ENCODE measurements around the gene KATNA1. TPM values are rescaled to one million over a fixed set of nuclear protein-coding genes. Genes with fewer than 3 reads are reported as not detected.

Gene KATNA1
- total and polyA plus RNA-seq, 9 of the 15 experiments (the other 6 are each of a cell fraction or from before 2014, with no cell fraction given): 22.5 to 76.9 (median 45.0) TPM

DNA sequence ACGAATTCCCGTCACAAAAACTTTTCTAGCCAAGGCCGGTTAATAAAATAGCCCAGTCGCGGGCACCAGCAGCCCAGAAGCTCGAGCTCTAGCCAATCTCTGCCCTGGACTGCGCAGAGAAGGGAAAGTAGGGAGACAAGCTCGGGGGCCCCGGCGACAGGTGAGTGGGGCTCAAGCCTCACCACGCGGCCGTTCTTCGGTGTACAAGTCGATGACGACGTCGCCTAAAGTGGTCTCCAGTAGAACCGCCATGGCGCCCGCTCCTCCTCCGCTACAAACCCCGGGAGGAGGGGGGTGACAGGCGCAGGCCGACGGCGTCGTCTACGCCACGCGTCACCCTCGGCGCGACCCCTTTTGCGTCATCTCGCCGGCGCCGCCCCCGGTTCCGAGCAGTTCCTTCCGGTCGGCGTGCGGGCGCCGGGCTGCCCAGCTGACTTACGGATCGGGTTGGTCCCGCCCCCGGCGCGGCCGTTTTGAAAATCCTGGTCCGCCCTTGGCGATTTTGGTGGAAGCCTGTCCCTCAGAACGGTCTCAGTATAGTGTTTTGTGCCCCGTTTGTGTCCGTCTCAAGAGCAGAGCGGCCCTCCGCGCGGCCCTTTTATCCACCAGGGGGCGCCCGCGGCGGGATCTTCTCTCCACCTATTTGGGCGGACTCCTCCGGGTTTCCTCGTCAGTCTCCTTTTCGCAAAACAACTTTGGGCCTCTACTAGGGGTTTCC is 102.6 kb downstream of the KATNA1 start, which contains the start of gene PPIL4 (continued):
- TF ChIP-seq, protein P1, sequence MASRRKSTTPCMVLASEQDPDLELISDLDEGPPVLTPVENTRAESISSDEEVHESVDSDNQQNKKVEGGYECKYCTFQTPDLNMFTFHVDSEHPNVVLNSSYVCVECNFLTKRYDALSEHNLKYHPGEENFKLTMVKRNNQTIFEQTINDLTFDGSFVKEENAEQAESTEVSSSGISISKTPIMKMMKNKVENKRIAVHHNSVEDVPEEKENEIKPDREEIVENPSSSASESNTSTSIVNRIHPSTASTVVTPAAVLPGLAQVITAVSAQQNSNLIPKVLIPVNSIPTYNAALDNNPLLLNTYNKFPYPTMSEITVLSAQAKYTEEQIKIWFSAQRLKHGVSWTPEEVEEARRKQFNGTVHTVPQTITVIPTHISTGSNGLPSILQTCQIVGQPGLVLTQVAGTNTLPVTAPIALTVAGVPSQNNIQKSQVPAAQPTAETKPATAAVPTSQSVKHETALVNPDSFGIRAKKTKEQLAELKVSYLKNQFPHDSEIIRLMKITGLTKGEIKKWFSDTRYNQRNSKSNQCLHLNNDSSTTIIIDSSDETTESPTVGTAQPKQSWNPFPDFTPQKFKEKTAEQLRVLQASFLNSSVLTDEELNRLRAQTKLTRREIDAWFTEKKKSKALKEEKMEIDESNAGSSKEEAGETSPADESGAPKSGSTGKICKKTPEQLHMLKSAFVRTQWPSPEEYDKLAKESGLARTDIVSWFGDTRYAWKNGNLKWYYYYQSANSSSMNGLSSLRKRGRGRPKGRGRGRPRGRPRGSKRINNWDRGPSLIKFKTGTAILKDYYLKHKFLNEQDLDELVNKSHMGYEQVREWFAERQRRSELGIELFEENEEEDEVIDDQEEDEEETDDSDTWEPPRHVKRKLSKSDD (conservative IDR thresholded peaks at IDR 0.05; ENCODE audit: low read length): no peak; the same call in 1 of the 2 replicates
- TF ChIP-seq, protein P2, sequence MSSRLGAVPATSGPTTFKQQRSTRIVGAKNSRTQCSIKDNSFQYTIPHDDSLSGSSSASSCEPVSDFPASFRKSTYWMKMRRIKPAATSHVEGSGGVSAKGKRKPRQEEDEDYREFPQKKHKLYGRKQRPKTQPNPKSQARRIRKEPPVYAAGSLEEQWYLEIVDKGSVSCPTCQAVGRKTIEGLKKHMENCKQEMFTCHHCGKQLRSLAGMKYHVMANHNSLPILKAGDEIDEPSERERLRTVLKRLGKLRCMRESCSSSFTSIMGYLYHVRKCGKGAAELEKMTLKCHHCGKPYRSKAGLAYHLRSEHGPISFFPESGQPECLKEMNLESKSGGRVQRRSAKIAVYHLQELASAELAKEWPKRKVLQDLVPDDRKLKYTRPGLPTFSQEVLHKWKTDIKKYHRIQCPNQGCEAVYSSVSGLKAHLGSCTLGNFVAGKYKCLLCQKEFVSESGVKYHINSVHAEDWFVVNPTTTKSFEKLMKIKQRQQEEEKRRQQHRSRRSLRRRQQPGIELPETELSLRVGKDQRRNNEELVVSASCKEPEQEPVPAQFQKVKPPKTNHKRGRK (tag; IDR thresholded peaks at IDR 0.05): no peak
- TF ChIP-seq ZNF239 (CRISPR knock-in tag; IDR thresholded peaks at IDR 0.05) (no peak), ATF1 (CRISPR knock-in tag; IDR thresholded peaks at IDR 0.05) (peak; percentile 100), ATF1 (tag; IDR thresholded peaks at IDR 0.05) (peak; percentile 100), HDGF (IDR thresholded peaks at IDR 0.05) (no peak), ZNF780A (CRISPR knock-in tag; IDR thresholded peaks at IDR 0.05) (no peak), ILF3 (IDR thresholded peaks at IDR 0.05; ENCODE audit: borderline replicate concordance) (peak; percentile 86; the same call in 1 of the 2 replicates), RBM34 (IDR thresholded peaks at IDR 0.05; ENCODE audit: borderline replicate concordance, insufficient read depth, low read length) (no peak), EZH2 (IDR thresholded peaks at IDR 0.05; ENCODE audit: borderline replicate concordance, low read depth, low read length) (no peak), PTRF (tag; IDR thresholded peaks at IDR 0.05) (no peak)
- TF ChIP-seq, protein P3, sequence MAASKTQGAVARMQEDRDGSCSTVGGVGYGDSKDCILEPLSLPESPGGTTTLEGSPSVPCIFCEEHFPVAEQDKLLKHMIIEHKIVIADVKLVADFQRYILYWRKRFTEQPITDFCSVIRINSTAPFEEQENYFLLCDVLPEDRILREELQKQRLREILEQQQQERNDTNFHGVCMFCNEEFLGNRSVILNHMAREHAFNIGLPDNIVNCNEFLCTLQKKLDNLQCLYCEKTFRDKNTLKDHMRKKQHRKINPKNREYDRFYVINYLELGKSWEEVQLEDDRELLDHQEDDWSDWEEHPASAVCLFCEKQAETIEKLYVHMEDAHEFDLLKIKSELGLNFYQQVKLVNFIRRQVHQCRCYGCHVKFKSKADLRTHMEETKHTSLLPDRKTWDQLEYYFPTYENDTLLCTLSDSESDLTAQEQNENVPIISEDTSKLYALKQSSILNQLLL (CRISPR knock-in tag; IDR thresholded peaks at IDR 0.05; ENCODE audit: borderline replicate concordance): no peak
- TF ChIP-seq, protein P4, sequence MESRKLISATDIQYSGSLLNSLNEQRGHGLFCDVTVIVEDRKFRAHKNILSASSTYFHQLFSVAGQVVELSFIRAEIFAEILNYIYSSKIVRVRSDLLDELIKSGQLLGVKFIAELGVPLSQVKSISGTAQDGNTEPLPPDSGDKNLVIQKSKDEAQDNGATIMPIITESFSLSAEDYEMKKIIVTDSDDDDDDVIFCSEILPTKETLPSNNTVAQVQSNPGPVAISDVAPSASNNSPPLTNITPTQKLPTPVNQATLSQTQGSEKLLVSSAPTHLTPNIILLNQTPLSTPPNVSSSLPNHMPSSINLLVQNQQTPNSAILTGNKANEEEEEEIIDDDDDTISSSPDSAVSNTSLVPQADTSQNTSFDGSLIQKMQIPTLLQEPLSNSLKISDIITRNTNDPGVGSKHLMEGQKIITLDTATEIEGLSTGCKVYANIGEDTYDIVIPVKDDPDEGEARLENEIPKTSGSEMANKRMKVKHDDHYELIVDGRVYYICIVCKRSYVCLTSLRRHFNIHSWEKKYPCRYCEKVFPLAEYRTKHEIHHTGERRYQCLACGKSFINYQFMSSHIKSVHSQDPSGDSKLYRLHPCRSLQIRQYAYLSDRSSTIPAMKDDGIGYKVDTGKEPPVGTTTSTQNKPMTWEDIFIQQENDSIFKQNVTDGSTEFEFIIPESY (CRISPR knock-in tag; IDR thresholded peaks at IDR 0.05): peak; percentile 21; the same call in 1 of the 2 replicates
- TF ChIP-seq, protein P5, sequence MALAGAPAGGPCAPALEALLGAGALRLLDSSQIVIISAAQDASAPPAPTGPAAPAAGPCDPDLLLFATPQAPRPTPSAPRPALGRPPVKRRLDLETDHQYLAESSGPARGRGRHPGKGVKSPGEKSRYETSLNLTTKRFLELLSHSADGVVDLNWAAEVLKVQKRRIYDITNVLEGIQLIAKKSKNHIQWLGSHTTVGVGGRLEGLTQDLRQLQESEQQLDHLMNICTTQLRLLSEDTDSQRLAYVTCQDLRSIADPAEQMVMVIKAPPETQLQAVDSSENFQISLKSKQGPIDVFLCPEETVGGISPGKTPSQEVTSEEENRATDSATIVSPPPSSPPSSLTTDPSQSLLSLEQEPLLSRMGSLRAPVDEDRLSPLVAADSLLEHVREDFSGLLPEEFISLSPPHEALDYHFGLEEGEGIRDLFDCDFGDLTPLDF (CRISPR knock-in tag; IDR thresholded peaks at IDR 0.05): no peak
- TF ChIP-seq, protein P6, sequence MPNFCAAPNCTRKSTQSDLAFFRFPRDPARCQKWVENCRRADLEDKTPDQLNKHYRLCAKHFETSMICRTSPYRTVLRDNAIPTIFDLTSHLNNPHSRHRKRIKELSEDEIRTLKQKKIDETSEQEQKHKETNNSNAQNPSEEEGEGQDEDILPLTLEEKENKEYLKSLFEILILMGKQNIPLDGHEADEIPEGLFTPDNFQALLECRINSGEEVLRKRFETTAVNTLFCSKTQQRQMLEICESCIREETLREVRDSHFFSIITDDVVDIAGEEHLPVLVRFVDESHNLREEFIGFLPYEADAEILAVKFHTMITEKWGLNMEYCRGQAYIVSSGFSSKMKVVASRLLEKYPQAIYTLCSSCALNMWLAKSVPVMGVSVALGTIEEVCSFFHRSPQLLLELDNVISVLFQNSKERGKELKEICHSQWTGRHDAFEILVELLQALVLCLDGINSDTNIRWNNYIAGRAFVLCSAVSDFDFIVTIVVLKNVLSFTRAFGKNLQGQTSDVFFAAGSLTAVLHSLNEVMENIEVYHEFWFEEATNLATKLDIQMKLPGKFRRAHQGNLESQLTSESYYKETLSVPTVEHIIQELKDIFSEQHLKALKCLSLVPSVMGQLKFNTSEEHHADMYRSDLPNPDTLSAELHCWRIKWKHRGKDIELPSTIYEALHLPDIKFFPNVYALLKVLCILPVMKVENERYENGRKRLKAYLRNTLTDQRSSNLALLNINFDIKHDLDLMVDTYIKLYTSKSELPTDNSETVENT (CRISPR knock-in tag; IDR thresholded peaks at IDR 0.05): peak; percentile 94; the same call in 1 of the 2 replicates
